Psoas muscle (tissue), 8 donors: ENCODE data around the gene RAB17. TPM values are rescaled to one million over a fixed set of nuclear protein-coding genes. Genes with fewer than 3 reads are reported as not detected.
A peak's percentile ranks its signal among the peaks of the same experiment; 100 is the strongest.

Source experiments
- ATAC-seq, 4 donors: fragments of 200-7000 bp; cut with Tn5 transposase; one replicate each; pipeline ENCODE4 v1.9.1; 2020; ENCODE audit warnings: moderate library complexity in 3 of 4, mild to moderate bottlenecking in 2 of 4
- DNase-seq, 2 donors: peaks; one replicate each; pipeline ENCODE4 v3.0.0-alpha.2; 2020
- H3K27ac ChIP-seq: fragments of 200-600 bp; one replicate; pipeline ENCODE4 v1.8.0; 2022
- H3K27me3 ChIP-seq, 3 donors: fragments of 200-600 bp in 1 of 3; one replicate each; pipeline versions ENCODE4 v1.6.1 to v1.8.0; 2013 to 2022; ENCODE audit warnings: low read length in 2 of 3, mild to moderate bottlenecking in 2 of 3, moderate library complexity in 1 of 3; ENCODE audit not compliant: insufficient read depth in 3 of 3
- H3K36me3 ChIP-seq, 2 donors: fragments of 200-600 bp in 1 of 2; one replicate each; pipeline versions ENCODE4 v1.6.1 to v1.8.0; 2013 to 2022; ENCODE audit warnings: low read depth in 1 of 2, mild to moderate bottlenecking in 1 of 2, moderate library complexity in 1 of 2; ENCODE audit not compliant: insufficient read depth in 1 of 2
- H3K4me1 ChIP-seq: fragments of 200-600 bp; one replicate; pipeline ENCODE4 v1.8.0; 2022
- H3K4me3 ChIP-seq: fragments of 200-600 bp; one replicate; pipeline ENCODE4 v1.8.0; 2022; ENCODE audit warnings: mild to moderate bottlenecking
- H3K9me3 ChIP-seq: fragments of 200-600 bp; one replicate; pipeline ENCODE4 v1.8.0; 2022
- CTCF ChIP-seq: fragments of 200-600 bp; IDR thresholded peaks from one replicate; pipeline ENCODE4 v1.8.0; 2022; ENCODE audit warnings: antibody characterized with exemption
- WGBS, 3 donors: extraction: QIAGEN DNeasy Blood & Tissue Kit; methylation state at CpG; one replicate each; pipeline versions ENCODE4 v1.1.6 to v1.1.7; 2013; 5-methylcytosine and 5-hydroxymethylcytosine counted together
- intact Hi-C, 2 donors: fragments of 100-400 bp; cut with DNase I; formaldehyde crosslinking; loops; one replicate each; pipeline versions ENCODE4 v1.11.0 to v1.14.2; 2022
- polyA plus RNA-seq, 3 donors: library from polyadenylated mRNA; stranded (reverse); fragments of 200-250 nt; gene quantifications; one replicate each; pipeline ENCODE4 v1.2.3, GENCODE V29; 2013
- total RNA-seq, 4 donors: library from RNA; stranded (reverse); fragmentation: NEBNext Ultra II Directional in 2 of 4; extraction: Animal tissue kit (Norgen Biotek cat#: 25700) in 2 of 4; gene quantifications; one replicate each; pipeline versions ENCODE4 v1.2.1 to v1.2.4, GENCODE V29; 2021 to 2023
- donor health status: healthy with polysubstance abuse.
- donor health status: DM: no; HTN: no; CAD: no; lungs with moderate emphysema.
- donor health status: Bipolar disorder and iron deficiency.
- donor health status: healthy.
- donor health status: DM: yes; HTN: yes; CAD: no.
- donor health status: DM: no; HTN: no; CAD: no.
- donor health status: DM: no; HTN: no; CAD: no.
- donor health status: DM: yes; HTN: yes; CAD: no.

Gene RAB17
- total and polyA plus RNA-seq, 7 donors, result 0.52 to 1.5 (median 1.2) TPM

GRCh38 chr2:237549643-237550415 is 40.7 kb downstream of the RAB17 start:
- intact Hi-C loops, result no loop called here

GRCh38 chr2:237549216-237549615 is 41.3 kb downstream of the RAB17 start:
- Histone ChIP-seq H3K27ac (no peak overlapping the region), H3K9me3 (no peaks in the 10 kb centered on the region), H3K36me3 (no peaks in the 10 kb centered on the region), H3K4me1 (no peaks in the 10 kb centered on the region), H3K27me3 (no peaks in the 10 kb centered on the region), H3K4me3 (no peak overlapping the region)
- WGBS, 3 donors, result 76 to 85% (median 84%) methylated on average over 8 of the region's 8 CpGs
- ATAC-seq (no peak), DNase-seq (no peak)
- intact Hi-C loops, result no loop called here
- no peak for TF ChIP-seq CTCF

More at GRCh38 chr2:237549643-237550415, 40.7 kb downstream of the RAB17 start:
- peaks cover under 1% of the 10 kb centered on the region for H3K9me3 ChIP-seq
- H3K27me3 ChIP-seq, result no peaks in the 10 kb centered on the region
- no peaks in the 10 kb centered on the region for H3K4me1 ChIP-seq
- peak in 1 of 2 donors; percentile 33 for DNase-seq
- H3K27ac ChIP-seq, result no peak overlapping the region
- H3K4me3 ChIP-seq, result no peak overlapping the region
- TF ChIP-seq CTCF, result no peak
- no peaks in the 10 kb centered on the region for H3K36me3 ChIP-seq
- 37 to 51% (median 46%) methylated on average over 17 of the region's 17 CpGs for WGBS, 3 donors
- peak in 3 of 4 donors; percentile 39 to 69 (median 51) for ATAC-seq

- DNase-seq, result no peak
- H3K27ac ChIP-seq, result no peak overlapping the region
These were observed 42.6 kb downstream of the RAB17 start for GRCh38 chr2:237547841-237548416.

GRCh38 chr2:237546876-237547395 is 43.6 kb downstream of the RAB17 start:
- WGBS, 3 donors, result 78 to 86% (median 79%) methylated on average over 13 of the region's 13 CpGs
- H3K27me3 ChIP-seq, result no peaks in the 10 kb centered on the region
- TF ChIP-seq CTCF, result no peak
- H3K4me1 ChIP-seq, result no peaks in the 10 kb centered on the region
- no peak overlapping the region for H3K27ac ChIP-seq
- ATAC-seq, result no peak
- intact Hi-C loops, result no loop called here
- no peaks in the 10 kb centered on the region for H3K36me3 ChIP-seq
- no peak for DNase-seq
- H3K4me3 ChIP-seq, result no peak overlapping the region
- no peaks in the 10 kb centered on the region for H3K9me3 ChIP-seq

More at GRCh38 chr2:237547841-237548416, 42.6 kb downstream of the RAB17 start:
- intact Hi-C loops, result no loop called here
- Histone ChIP-seq H3K9me3 (no peaks in the 10 kb centered on the region), H3K4me3 (no peak overlapping the region), H3K27me3 (no peaks in the 10 kb centered on the region), H3K36me3 (no peaks in the 10 kb centered on the region), H3K4me1 (no peaks in the 10 kb centered on the region)
- no peak for TF ChIP-seq CTCF
- WGBS, 3 donors, result 66 to 71% (median 68%) methylated on average over 11 of the region's 11 CpGs
- no peak for ATAC-seq
